ENCODE results near the gene BMP6. TPM values are rescaled to one million over a fixed set of nuclear protein-coding genes. Genes with fewer than 3 reads are reported as not detected.

The BMP6 gene
- total RNA-seq, 1 experiment from 2014 or later: 1.6 TPM

DNA sequence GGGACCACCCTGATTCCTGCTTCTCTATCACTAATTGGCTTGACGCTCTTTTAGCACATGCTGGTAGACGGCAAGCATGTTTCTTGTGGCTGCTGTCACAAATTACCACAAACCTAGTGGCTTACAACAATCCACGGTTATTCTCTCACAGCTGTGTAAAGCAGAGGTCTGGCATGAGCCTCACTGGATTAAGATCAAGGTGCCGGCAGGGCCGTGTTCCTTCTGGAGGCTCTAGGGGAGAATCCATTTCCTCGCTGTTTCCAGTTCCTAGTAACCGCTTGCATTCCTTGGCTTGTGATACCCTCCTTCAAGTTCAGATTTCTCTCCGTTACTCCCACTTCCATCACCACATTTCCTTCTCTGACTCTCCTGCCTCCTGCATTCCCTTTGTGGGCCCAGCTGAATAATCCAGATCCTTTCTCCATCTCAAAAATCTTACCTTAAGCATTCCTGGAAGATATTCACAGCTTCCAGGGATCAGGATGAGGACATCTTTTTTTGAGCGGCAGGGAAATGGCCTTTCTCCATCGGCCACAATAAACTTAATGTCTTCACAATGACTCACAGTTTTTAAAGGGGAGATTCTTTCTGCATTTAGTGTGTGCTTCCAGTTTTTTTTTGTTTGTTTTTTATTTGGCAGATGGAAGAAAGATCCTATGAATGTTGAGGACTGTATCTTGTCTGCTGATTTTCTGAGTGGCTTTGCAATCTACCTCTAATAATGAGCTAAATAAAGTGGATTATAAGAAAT is 39.9 kb downstream of the BMP6 start:
- H3K27me3 ChIP-seq (ENCODE audit: insufficient read depth, low read length): no peaks in the 10 kb centered on the region
- intact Hi-C loops (cut with micrococcal nuclease): no loop called here
- no peak overlapping the region for H3K4me2 ChIP-seq (ENCODE audit: low read length)
- H3K4me3 ChIP-seq (replicated peaks in 1 of 2; ENCODE audit: low read depth in 1 of 2, low read length in 2 of 2): no peak overlapping the region
- H3K79me2 ChIP-seq (ENCODE audit: insufficient read depth, low read length): no peaks in the 10 kb centered on the region
- no peak overlapping the region for H3K9ac ChIP-seq (ENCODE audit: low read length)
- no peaks in the 10 kb centered on the region for H3K36me3 ChIP-seq (ENCODE audit: control insufficient read depth in 1 of 2, insufficient read depth in 2 of 2, low read length in 2 of 2)
- no peak overlapping the region for H3K27ac ChIP-seq (ENCODE audit: low read depth, low read length)
- ATAC-seq (no peak), DNase-seq (ENCODE audit: low read depth, low spot score) (no peak)
- ChIA-PET POLR2A (no interaction called here), CTCF (no interaction called here), RAD21 (ENCODE audit: low non-redundant PET in 1 of 2, low total read pairs in 2 of 2, uncharacterized antibody in 2 of 2, unreplicated experiment in 2 of 2) (no interaction called here)
- no peaks in the 10 kb centered on the region for H3K9me3 ChIP-seq (ENCODE audit: control insufficient read depth in 1 of 2, insufficient read depth in 1 of 2, low read depth in 1 of 2, low read length in 2 of 2)
- no peaks in the 10 kb centered on the region for H3K9me2 ChIP-seq (ENCODE audit: insufficient read depth)
- peaks cover 0 to 7% of the 10 kb centered on the region in 2 experiments; a peak in 2 of 4 replicates for H3K4me1 ChIP-seq (ENCODE audit: control insufficient read depth in 1 of 2, insufficient read depth in 2 of 2, low read length in 2 of 2)
- no peak for TF ChIP-seq CBX3 (IDR thresholded peaks at IDR 0.05; ENCODE audit: low read depth)
- no peak for TF ChIP-seq FOSL1 (IDR thresholded peaks at IDR 0.05; ENCODE audit: low read depth)
- TF ChIP-seq, protein P1, sequence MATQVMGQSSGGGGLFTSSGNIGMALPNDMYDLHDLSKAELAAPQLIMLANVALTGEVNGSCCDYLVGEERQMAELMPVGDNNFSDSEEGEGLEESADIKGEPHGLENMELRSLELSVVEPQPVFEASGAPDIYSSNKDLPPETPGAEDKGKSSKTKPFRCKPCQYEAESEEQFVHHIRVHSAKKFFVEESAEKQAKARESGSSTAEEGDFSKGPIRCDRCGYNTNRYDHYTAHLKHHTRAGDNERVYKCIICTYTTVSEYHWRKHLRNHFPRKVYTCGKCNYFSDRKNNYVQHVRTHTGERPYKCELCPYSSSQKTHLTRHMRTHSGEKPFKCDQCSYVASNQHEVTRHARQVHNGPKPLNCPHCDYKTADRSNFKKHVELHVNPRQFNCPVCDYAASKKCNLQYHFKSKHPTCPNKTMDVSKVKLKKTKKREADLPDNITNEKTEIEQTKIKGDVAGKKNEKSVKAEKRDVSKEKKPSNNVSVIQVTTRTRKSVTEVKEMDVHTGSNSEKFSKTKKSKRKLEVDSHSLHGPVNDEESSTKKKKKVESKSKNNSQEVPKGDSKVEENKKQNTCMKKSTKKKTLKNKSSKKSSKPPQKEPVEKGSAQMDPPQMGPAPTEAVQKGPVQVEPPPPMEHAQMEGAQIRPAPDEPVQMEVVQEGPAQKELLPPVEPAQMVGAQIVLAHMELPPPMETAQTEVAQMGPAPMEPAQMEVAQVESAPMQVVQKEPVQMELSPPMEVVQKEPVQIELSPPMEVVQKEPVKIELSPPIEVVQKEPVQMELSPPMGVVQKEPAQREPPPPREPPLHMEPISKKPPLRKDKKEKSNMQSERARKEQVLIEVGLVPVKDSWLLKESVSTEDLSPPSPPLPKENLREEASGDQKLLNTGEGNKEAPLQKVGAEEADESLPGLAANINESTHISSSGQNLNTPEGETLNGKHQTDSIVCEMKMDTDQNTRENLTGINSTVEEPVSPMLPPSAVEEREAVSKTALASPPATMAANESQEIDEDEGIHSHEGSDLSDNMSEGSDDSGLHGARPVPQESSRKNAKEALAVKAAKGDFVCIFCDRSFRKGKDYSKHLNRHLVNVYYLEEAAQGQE (IDR thresholded peaks at IDR 0.05; ENCODE audit: low read depth): no peak
- TF ChIP-seq ELF1 (IDR thresholded peaks at IDR 0.05; ENCODE audit: borderline replicate concordance, low read depth): no peak
- no peak for TF ChIP-seq SIN3A (IDR thresholded peaks at IDR 0.05; ENCODE audit: low read depth)
- TF ChIP-seq POLR2AphosphoS5 (IDR thresholded peaks at IDR 0.05; ENCODE audit: low read depth, low read length): no peak
- H4K20me1 ChIP-seq (ENCODE audit: insufficient read depth): no peaks in the 10 kb centered on the region
- BruUV-seq (replicated peaks): no TSS peak
- H2AFZ ChIP-seq (ENCODE audit: low read depth, low read length, poor library complexity, severe bottlenecking): no peak overlapping the region

All from HCT116 (cell line).